Epidermal melanocyte (primary cell): Measurements from ENCODE around the gene TBCE.
"Not testable (repeated sequence)": the region's sequence is repeated elsewhere in the genome, so short reads cannot be mapped to it uniquely, and the experiment has no call there.

Source experiments
- DNase-seq: peaks from one replicate; pipeline ENCODE4 v3.0.0; 2011; ENCODE audit warnings: low spot score; ENCODE audit not compliant: insufficient read length

Gene TBCE

GRCh38 chr1:235450886-235451483 is 83.8 kb downstream of the TBCE start:
- DNase-seq = no peak

GRCh38 chr1:235454021-235454420 is 86.8 kb downstream of the TBCE start:
- no peak for DNase-seq

DNA sequence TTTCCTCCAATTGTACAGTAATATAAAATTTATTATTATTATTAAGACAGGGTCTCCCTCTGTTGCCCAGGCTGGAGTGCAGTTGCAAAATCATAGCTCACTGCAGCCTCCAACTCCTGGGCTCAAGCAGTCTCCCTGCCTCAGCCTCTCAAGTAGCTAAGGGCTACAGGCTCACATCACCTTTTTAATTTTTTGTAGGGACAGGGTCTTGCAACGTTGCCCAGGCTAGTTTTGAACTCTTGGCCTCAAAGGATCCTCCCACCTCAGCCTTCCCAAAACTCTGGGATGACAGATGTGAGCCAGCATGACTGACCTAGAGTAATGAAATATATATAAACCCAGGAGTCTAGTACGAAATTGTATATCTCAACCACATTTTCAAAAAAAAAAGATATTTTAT is 87.9 kb downstream of the TBCE start:
- DNase-seq = no peak

- no peak for DNase-seq
These were observed 88.6 kb downstream of the TBCE start for GRCh38 chr1:235455823-235456222.

GRCh38 chr1:235457856-235458255 is 90.6 kb downstream of the TBCE start:
- not testable (repeated sequence) for DNase-seq

DNA sequence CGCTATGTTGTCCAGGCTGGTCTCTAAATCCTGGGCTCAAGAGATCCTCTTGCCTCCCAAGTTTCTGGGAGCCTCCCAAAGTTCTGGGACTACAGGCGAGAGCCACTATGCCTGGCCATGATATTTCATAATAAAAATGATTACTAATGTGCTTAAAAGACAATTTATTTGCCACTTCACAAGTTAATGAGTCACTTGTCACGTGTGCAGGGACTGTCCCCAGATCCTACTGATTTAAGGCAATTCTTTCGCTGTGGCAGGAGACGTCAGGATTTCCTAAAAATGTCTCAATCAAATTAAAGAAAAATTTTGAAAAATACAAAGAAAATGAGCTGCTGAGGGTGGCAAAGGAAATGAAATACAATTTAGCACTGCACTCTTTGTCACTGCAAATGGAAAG is 93.5 kb downstream of the TBCE start:
- no peak for DNase-seq

DNA sequence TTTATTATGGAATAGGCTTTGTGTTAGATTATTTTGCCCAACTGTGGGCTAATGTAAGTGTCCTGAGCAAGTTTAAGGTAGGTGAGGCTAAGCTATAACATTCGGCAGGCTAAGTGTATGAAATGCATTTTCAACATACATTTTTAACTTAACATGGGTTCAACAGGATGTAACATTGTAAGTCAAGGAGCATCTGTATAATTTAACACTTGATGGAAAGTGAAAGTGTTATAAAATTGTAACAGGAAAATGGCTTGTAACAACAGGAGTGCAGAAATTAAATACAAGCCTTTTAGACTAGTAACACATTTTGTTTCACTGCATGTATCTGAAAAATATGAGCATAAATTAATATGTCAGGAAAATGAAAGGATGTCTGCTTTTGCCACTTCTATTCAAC is 94.7 kb downstream of the TBCE start:
- DNase-seq = no peak

DNA sequence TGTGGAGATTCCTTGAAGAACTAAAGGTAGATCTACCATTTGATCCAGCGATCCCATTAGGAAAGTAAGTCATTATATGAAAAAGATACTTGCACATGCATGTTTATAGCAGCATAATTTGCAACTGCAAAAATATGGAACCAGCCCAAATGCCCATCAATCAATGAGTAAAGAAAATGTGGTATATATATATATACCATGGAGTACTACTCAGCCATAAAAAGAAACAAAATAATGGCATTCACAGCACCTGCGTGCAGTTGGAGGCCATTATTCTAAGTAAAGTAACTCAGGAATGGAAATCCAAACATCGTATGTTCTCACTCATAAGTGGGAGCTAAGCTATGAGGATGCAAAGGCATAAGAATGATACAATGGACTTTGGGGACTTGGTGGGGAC is 95.6 kb downstream of the TBCE start:
- not testable (repeated sequence) for DNase-seq

DNA sequence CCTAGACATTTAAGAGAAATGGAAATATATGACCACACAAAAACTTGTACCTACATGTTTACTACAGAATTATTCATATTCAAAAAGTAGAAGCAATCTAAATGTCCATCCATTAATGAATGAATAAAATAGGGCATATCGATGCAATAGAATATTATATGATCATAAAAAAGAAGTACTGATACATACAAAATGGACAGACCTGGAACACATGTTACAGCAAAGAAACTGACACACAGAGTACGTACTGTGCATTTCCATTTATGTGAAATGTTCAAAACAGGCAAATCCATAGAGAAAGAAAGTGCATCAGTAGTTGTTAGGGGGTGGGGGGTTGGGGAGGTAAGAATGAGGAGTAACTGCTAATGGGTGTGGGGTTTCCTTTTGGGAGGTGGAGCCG is 97.8 kb downstream of the TBCE start:
- DNase-seq = no peak

DNA sequence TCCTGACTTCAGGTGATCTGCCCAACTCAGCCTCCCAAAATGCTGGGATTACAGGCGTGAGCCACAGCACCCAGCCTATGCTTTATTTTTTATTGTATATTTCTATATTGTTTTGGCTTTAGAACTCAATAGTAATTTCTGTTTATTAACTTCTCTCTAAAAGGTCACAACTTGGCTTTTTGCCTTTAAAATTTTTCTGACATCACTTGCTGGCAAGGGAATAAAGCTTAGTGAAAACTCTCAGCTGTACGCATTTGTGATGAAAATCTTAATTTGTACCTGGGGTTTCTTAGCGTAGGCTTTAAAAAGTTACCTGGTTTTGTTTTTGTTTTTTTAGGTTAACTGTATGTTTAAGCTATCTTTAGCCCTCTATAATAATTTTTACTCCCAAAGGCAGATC is 100.8 kb downstream of the TBCE start:
- DNase-seq = no peak

DNA sequence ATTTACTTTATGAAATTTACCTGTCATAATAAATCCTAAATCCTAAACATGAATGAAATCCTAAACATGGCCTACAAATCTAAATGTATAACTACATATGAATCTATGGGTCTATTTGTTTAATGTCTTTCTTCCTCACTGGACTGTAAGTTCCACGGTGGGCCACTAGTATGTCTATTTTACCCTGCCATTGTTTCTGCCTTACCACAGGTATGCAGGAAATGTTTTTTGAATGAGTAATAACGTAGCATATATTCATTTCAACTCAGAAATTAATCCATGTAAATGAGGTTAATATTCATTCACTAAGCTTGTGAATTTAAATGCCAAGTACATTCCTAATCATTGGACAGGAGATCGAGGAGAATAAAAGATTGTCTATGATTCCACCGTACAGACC is 101.7 kb downstream of the TBCE start:
- DNase-seq = no peak

GRCh38 chr1:235469897-235470296 is 102.7 kb downstream of the TBCE start:
- DNase-seq = not testable (repeated sequence)

- no peak for DNase-seq
These were observed 103.7 kb downstream of the TBCE start for GRCh38 chr1:235470741-235471439.

DNA sequence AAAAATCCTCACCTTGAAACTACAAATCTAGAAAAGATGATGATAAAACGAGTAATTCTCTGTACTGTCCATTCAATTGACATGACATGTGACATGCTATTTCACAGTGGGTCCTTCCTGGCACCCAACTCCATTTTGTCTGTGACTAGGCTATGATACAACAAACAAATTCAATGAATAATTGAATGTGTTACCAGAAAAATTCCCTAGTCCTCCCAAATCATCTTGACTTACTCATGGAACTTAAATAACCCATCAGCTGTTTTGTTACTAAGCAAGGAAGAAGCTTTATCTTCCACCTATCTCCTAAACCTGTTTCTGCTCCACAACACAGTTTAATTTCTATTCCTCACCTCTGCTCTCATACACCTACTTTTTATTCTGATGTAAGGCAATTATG is 106.6 kb downstream of the TBCE start:
- DNase-seq = no peak

GRCh38 chr1:235483090-235483489 is 115.9 kb downstream of the TBCE start:
- no peak for DNase-seq

- DNase-seq = no peak
These were observed 118.3 kb downstream of the TBCE start for GRCh38 chr1:235485558-235485957.

GRCh38 chr1:235486321-235486720 is 119.1 kb downstream of the TBCE start:
- DNase-seq = no peak

DNA sequence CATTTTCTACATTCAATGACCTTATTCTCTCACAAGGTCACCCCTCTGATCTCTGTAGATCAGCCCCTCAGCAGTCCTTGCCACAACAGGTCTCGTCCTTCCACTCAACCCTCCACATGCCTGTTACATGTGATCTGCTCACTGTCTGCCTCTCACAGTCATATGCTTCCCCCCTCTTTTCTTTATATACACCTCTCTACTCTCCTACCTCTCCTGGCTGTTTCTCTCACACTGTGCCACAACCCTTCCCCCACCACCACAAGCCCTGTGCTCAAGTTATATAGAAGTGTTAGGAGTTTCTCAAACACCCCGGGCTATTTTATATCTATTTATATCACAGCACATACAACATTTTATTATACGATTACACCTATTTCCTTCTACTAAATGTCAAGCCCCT is 124.4 kb downstream of the TBCE start:
- DNase-seq = no peak

GRCh38 chr1:235494531-235494930 is 127.3 kb downstream of the TBCE start:
- no peak for DNase-seq

DNA sequence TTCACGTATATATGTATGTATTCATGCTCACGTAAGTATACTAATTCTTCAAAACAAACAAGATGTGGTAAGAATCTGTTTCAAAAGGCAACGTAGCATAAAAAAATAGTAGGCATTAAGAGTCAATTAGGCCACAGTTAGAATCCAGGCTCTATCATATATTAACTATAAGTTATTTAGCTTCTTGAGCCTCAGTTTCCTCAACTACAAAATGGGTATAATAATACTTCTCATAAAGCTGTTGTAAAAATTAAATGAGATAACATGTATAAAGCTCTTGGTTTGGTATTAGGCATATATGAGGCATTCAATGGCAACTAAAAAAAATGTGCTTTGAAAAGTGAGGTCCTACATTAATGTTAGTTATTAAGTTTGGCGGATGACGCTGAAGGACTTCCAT is 127.8 kb downstream of the TBCE start:
- no peak for DNase-seq

- DNase-seq = no peak
These were observed 128.3 kb downstream of the TBCE start for GRCh38 chr1:235495551-235495950.

- DNase-seq = no peak
These were observed 133.8 kb downstream of the TBCE start for GRCh38 chr1:235500971-235501540.
